Dendritic cell treated with granulocyte-macrophage colony-stimulating factor and Interleukin-4, amounts not matched to agents 40 ng/mL and 50 ng/mL, for 4 days (primary cell): ENCODE data around the gene NCR1.
A peak's percentile ranks its signal among the peaks of the same experiment; 100 is the strongest.
"Not testable (repeated sequence)": the region's sequence is repeated elsewhere in the genome, so short reads cannot be mapped to it uniquely, and the experiment has no call there.

Experiments used
- H3K27ac Mint-ChIP-seq: one replicate; pipeline ENCODE4 v1.8.0; 2022; ENCODE audit warnings: mild to moderate bottlenecking, mixed read lengths
- H3K27me3 Mint-ChIP-seq: one replicate; pipeline ENCODE4 v1.8.0; 2022; ENCODE audit warnings: mild to moderate bottlenecking, mixed read lengths
- H3K36me3 Mint-ChIP-seq: one replicate; pipeline ENCODE4 v1.8.0; 2022; ENCODE audit warnings: low read depth, mixed read lengths
- H3K4me1 Mint-ChIP-seq: one replicate; pipeline ENCODE4 v1.8.0; 2022; ENCODE audit warnings: low read depth, mixed read lengths
- H3K4me3 Mint-ChIP-seq: one replicate; pipeline ENCODE4 v1.8.0; 2022; ENCODE audit warnings: mild to moderate bottlenecking, moderate library complexity, mixed read lengths
- H3K9me3 Mint-ChIP-seq: one replicate; pipeline ENCODE4 v1.8.0; 2022; ENCODE audit warnings: mixed read lengths
- intact Hi-C: fragments of 100-400 bp; cut with micrococcal nuclease; formaldehyde crosslinking; loops from one replicate; pipeline ENCODE4 v1.15.0; 2022

NCR1 gene

GRCh38 chr19:54921082-54921481 is 15.1 kb downstream of the NCR1 start:
- H3K27me3 Mint-ChIP-seq = peaks cover 36% of the 10 kb centered on the region
- peaks cover 8% of the 10 kb centered on the region for H3K9me3 Mint-ChIP-seq
- H3K27ac Mint-ChIP-seq = no peak overlapping the region
- H3K4me1 Mint-ChIP-seq = peaks cover 33% of the 10 kb centered on the region
- intact Hi-C loops = loop anchor here (5.0 kb wide), 1 partner anchor 444 kb away; no protein-coding TSS in a partner anchor
- H3K4me3 Mint-ChIP-seq = no peak overlapping the region
- H3K36me3 Mint-ChIP-seq = no peaks in the 10 kb centered on the region

GRCh38 chr19:54923276-54923675 is 17.3 kb downstream of the NCR1 start:
- peaks cover 24% of the 10 kb centered on the region for H3K27me3 Mint-ChIP-seq
- H3K27ac Mint-ChIP-seq = no peak overlapping the region

GRCh38 chr19:54928299-54928698 is 22.4 kb downstream of the NCR1 start:
- no peak overlapping the region for H3K4me3 Mint-ChIP-seq
- intact Hi-C loops = no loop called here
- H3K27me3 Mint-ChIP-seq = peaks cover 20% of the 10 kb centered on the region
- peaks cover 35% of the 10 kb centered on the region for H3K9me3 Mint-ChIP-seq
- peaks cover 5% of the 10 kb centered on the region for H3K4me1 Mint-ChIP-seq
- H3K27ac Mint-ChIP-seq = no peak overlapping the region
- H3K36me3 Mint-ChIP-seq = no peaks in the 10 kb centered on the region

More at GRCh38 chr19:54923276-54923675, 17.3 kb downstream of the NCR1 start:
- H3K4me3 Mint-ChIP-seq = no peak overlapping the region
- intact Hi-C loops = loop anchor here (5.0 kb wide), 1 partner anchor 446 kb away; no protein-coding TSS in a partner anchor
- peaks cover 18% of the 10 kb centered on the region for H3K4me1 Mint-ChIP-seq
- peaks cover 20% of the 10 kb centered on the region for H3K9me3 Mint-ChIP-seq
- no peaks in the 10 kb centered on the region for H3K36me3 Mint-ChIP-seq

GRCh38 chr19:54937926-54938325 is 32.0 kb downstream of the NCR1 start:
- peaks cover 5% of the 10 kb centered on the region for H3K4me1 Mint-ChIP-seq
- H3K9me3 Mint-ChIP-seq = no peaks in the 10 kb centered on the region
- no peak overlapping the region for H3K27ac Mint-ChIP-seq
- H3K4me3 Mint-ChIP-seq = no peak overlapping the region
- H3K27me3 Mint-ChIP-seq = peaks cover 63% of the 10 kb centered on the region
- H3K36me3 Mint-ChIP-seq = no peaks in the 10 kb centered on the region
- intact Hi-C loops = no loop called here

- intact Hi-C loops = no loop called here
- Mint-ChIP-seq H3K4me3 (no peak overlapping the region), H3K36me3 (no peaks in the 10 kb centered on the region), H3K27me3 (peaks cover 56% of the 10 kb centered on the region), H3K9me3 (no peaks in the 10 kb centered on the region), H3K27ac (no peak overlapping the region), H3K4me1 (peaks cover 5% of the 10 kb centered on the region)
Measured at GRCh38 chr19:54938906-54939305, 33.0 kb downstream of the NCR1 start.

- intact Hi-C loops, H3K36me3 Mint-ChIP-seq, H3K4me1 Mint-ChIP-seq, H3K4me3 Mint-ChIP-seq, H3K27ac Mint-ChIP-seq, H3K9me3 Mint-ChIP-seq: not testable (repeated sequence)
- H3K27me3 Mint-ChIP-seq = peaks cover 53% of the 10 kb centered on the region
Measured at GRCh38 chr19:54939538-54939937, 33.6 kb downstream of the NCR1 start.

GRCh38 chr19:54943772-54944361 is 37.9 kb downstream of the NCR1 start:
- H3K9me3 Mint-ChIP-seq, intact Hi-C loops, H3K4me1 Mint-ChIP-seq, H3K36me3 Mint-ChIP-seq, H3K4me3 Mint-ChIP-seq, H3K27ac Mint-ChIP-seq: not testable (repeated sequence)
- H3K27me3 Mint-ChIP-seq = peaks cover 32% of the 10 kb centered on the region

GRCh38 chr19:54947381-54947780 is 41.4 kb downstream of the NCR1 start, which contains the start of gene NLRP7:
TSS of gene NLRP7 (minus strand) at chr19:54947530.
- H3K27ac Mint-ChIP-seq = no peak within 1 kb of the TSS
- H3K4me3 Mint-ChIP-seq = no peak within 1 kb of the TSS
- peaks cover 15% of the 10 kb centered on the region for H3K4me1 Mint-ChIP-seq
- intact Hi-C loops = no loop called here
- H3K9me3 Mint-ChIP-seq = no peaks in the 10 kb centered on the region
- no peaks in the 10 kb centered on the region for H3K36me3 Mint-ChIP-seq
- peaks cover 11% of the 10 kb centered on the region for H3K27me3 Mint-ChIP-seq

- Mint-ChIP-seq H3K27ac (no peak overlapping the region), H3K36me3 (no peaks in the 10 kb centered on the region), H3K9me3 (no peaks in the 10 kb centered on the region), H3K4me3 (no peak overlapping the region), H3K4me1 (peaks cover 25% of the 10 kb centered on the region), H3K27me3 (peaks cover 10% of the 10 kb centered on the region)
- intact Hi-C loops = no loop called here
Measured at GRCh38 chr19:54949412-54949811, 43.5 kb downstream of the NCR1 start.

- H3K27ac Mint-ChIP-seq, H3K9me3 Mint-ChIP-seq, H3K4me3 Mint-ChIP-seq, intact Hi-C loops, H3K36me3 Mint-ChIP-seq: not testable (repeated sequence)
- H3K4me1 Mint-ChIP-seq = peaks cover 25% of the 10 kb centered on the region
- peaks cover 11% of the 10 kb centered on the region for H3K27me3 Mint-ChIP-seq
Measured at GRCh38 chr19:54950580-54950979, 44.6 kb downstream of the NCR1 start.

- Mint-ChIP-seq H3K9me3 (no peaks in the 10 kb centered on the region), H3K36me3 (no peaks in the 10 kb centered on the region), H3K4me3 (no peak overlapping the region), H3K27ac (no peak overlapping the region), H3K27me3 (peaks cover 13% of the 10 kb centered on the region), H3K4me1 (peaks cover 25% of the 10 kb centered on the region)
- intact Hi-C loops = no loop called here
Measured at GRCh38 chr19:54952591-54953344, 46.8 kb downstream of the NCR1 start.

- H3K36me3 Mint-ChIP-seq, H3K27ac Mint-ChIP-seq, H3K4me3 Mint-ChIP-seq, intact Hi-C loops, H3K9me3 Mint-ChIP-seq: not testable (repeated sequence)
- peaks cover 25% of the 10 kb centered on the region for H3K4me1 Mint-ChIP-seq
- H3K27me3 Mint-ChIP-seq = peaks cover 14% of the 10 kb centered on the region
Measured at GRCh38 chr19:54953345-54953713, 47.4 kb downstream of the NCR1 start.

- no peak overlapping the region for H3K4me3 Mint-ChIP-seq
- intact Hi-C loops = no loop called here
- H3K27ac Mint-ChIP-seq = no peak overlapping the region
- peaks cover 13% of the 10 kb centered on the region for H3K27me3 Mint-ChIP-seq
- peaks cover 35% of the 10 kb centered on the region for H3K4me1 Mint-ChIP-seq
- H3K36me3 Mint-ChIP-seq = no peaks in the 10 kb centered on the region
- no peaks in the 10 kb centered on the region for H3K9me3 Mint-ChIP-seq
Measured at GRCh38 chr19:54955376-54955775, 49.4 kb downstream of the NCR1 start.

- no peaks in the 10 kb centered on the region for H3K36me3 Mint-ChIP-seq
Measured at GRCh38 chr19:54959840-54960239, 53.9 kb downstream of the NCR1 start.

More at GRCh38 chr19:54959840-54960239, 53.9 kb downstream of the NCR1 start:
- no peaks in the 10 kb centered on the region for H3K9me3 Mint-ChIP-seq
- intact Hi-C loops = no loop called here
- peaks cover 26% of the 10 kb centered on the region for H3K27me3 Mint-ChIP-seq
- H3K4me3 Mint-ChIP-seq = no peak overlapping the region
- peak overlapping the region; percentile 37 for H3K27ac Mint-ChIP-seq
- H3K4me1 Mint-ChIP-seq = peaks cover 14% of the 10 kb centered on the region
